HEK293T (cell line): ENCODE data around the gene HTR2A.

Experiments
- ARNT ChIP-seq: fragments of 450-650 bp; IDR thresholded peaks from 2 replicates; pipeline ENCODE4 v1.6.1; 2017; ENCODE audit warnings: mild to moderate bottlenecking
- BHLHE40 ChIP-seq: fragments of 450-650 bp; IDR thresholded peaks from 2 replicates; pipeline ENCODE4 v1.6.1; 2016; ENCODE audit warnings: mild to moderate bottlenecking, moderate library complexity, borderline replicate concordance
- CTBP1 ChIP-seq: fragments of 450-650 bp; IDR thresholded peaks from 2 replicates; pipeline ENCODE4 v1.6.1; 2016; ENCODE audit warnings: borderline replicate concordance
- ELF4 ChIP-seq: fragments of 450-650 bp; IDR thresholded peaks from 2 replicates; pipeline ENCODE4 v1.6.1; 2017; ENCODE audit warnings: antibody characterized with exemption
- FOXA1 ChIP-seq: fragments of 450-650 bp; IDR thresholded peaks from 2 replicates; pipeline ENCODE4 v1.6.1; 2016; ENCODE audit warnings: mild to moderate bottlenecking
- FOXK2 ChIP-seq: fragments of 450-650 bp; IDR thresholded peaks from 2 replicates; pipeline ENCODE4 v1.6.1; 2016; ENCODE audit warnings: mild to moderate bottlenecking
- FOXM1 ChIP-seq: fragments of 450-650 bp; IDR thresholded peaks from 2 replicates; pipeline ENCODE4 v1.6.1; 2017; ENCODE audit warnings: mild to moderate bottlenecking, borderline replicate concordance
- HDGF ChIP-seq: fragments of 450-650 bp; IDR thresholded peaks from 2 replicates; pipeline ENCODE4 v1.6.1; 2017; ENCODE audit warnings: antibody characterized with exemption, borderline replicate concordance
- NFRKB ChIP-seq: fragments of 450-650 bp; IDR thresholded peaks from 2 replicates; pipeline ENCODE4 v1.6.1; 2016; ENCODE audit warnings: mild to moderate bottlenecking, moderate library complexity
- SP1 ChIP-seq: fragments of 450-650 bp; IDR thresholded peaks from 2 replicates; pipeline ENCODE4 v1.6.1; 2017
- SUZ12 ChIP-seq: fragments of 450-650 bp; IDR thresholded peaks from 2 replicates; pipeline ENCODE4 v1.6.1; 2016; ENCODE audit warnings: mild to moderate bottlenecking
- TARDBP ChIP-seq: fragments of 450-650 bp; IDR thresholded peaks from 2 replicates; pipeline ENCODE4 v1.6.1; 2016
- ZNF384 ChIP-seq: fragments of 450-650 bp; IDR thresholded peaks from 2 replicates; pipeline ENCODE4 v1.6.1; 2016

GRCh38 chr13:46861959-46862358 is 34.9 kb downstream of the HTR2A start:
- TF ChIP-seq SUZ12 = no peak
- TF ChIP-seq ZNF384 = no peak
- TF ChIP-seq BHLHE40 = no peak
- TF ChIP-seq NFRKB = no peak
- no peak for TF ChIP-seq FOXA1
- no peak for TF ChIP-seq FOXM1
- TF ChIP-seq HDGF = no peak
- TF ChIP-seq SP1 = no peak
- TF ChIP-seq FOXK2 = no peak
- no peak for TF ChIP-seq ELF4
- TF ChIP-seq ARNT = no peak
- no peak for TF ChIP-seq CTBP1
- no peak for TF ChIP-seq TARDBP
